MM.1S (cell line): ENCODE results near the gene CYP2C9.

Experiments
- EZH2phosphoT487 ChIP-seq: fragments of 300-600 bp; sonication (generic); IDR thresholded peaks from 2 replicates; pipeline ENCODE4 v1.6.1; 2018; ENCODE audit warnings: antibody characterized with exemption, low read length
- TF ChIP-seq, protein P1 (sequence below): fragments of 300-600 bp; sonication (generic); IDR thresholded peaks from 2 replicates; pipeline ENCODE4 v1.5.1; 2016; ENCODE audit warnings: antibody characterized with exemption, low read length, mixed read lengths

DNA sequence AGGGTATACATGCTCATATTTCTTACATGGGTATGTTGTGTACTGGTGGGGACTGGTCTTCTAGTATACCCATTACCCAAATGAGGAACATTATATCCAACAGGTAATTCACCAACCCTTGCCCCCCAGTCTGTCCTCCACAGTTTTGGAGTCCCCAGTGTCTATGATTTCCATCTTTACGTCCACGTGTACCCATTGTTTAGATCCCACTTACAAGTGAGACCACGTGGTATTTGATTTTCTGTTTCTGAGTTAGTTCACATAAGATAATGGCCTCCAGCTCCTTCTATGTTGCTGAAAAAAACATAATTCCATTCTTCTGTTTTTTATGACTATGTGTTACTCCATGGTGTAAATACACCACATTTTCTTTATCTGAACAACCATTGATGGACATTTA lies 49.3 kb upstream of the CYP2C9 start:
- TF ChIP-seq, protein P1, sequence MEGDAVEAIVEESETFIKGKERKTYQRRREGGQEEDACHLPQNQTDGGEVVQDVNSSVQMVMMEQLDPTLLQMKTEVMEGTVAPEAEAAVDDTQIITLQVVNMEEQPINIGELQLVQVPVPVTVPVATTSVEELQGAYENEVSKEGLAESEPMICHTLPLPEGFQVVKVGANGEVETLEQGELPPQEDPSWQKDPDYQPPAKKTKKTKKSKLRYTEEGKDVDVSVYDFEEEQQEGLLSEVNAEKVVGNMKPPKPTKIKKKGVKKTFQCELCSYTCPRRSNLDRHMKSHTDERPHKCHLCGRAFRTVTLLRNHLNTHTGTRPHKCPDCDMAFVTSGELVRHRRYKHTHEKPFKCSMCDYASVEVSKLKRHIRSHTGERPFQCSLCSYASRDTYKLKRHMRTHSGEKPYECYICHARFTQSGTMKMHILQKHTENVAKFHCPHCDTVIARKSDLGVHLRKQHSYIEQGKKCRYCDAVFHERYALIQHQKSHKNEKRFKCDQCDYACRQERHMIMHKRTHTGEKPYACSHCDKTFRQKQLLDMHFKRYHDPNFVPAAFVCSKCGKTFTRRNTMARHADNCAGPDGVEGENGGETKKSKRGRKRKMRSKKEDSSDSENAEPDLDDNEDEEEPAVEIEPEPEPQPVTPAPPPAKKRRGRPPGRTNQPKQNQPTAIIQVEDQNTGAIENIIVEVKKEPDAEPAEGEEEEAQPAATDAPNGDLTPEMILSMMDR: no peak
- TF ChIP-seq EZH2phosphoT487: no peak
